IMR-90 (cell line): ENCODE data around the gene ATP10A. TPM values are rescaled to one million over a fixed set of nuclear protein-coding genes. Genes with fewer than 3 reads are reported as not detected.

Source experiments
- ATAC-seq: fragments of 200-7000 bp; cut with Tn5 transposase; 2 replicates; pipeline ENCODE4 v1.9.1; 2020; ENCODE audit warnings: low read depth, mild to moderate bottlenecking, moderate library complexity
- BruUV-seq: library from RNA; stranded (reverse); fragments of 400-500 nt; replicated peaks from 2 replicates; lab custom pipeline; 2021; lab: Mats Ljungman, UMichigan
- CTCF ChIA-PET: fragments of 300-600 bp; formaldehyde crosslinking; extraction: SDS; loops from one replicate; lab custom pipeline; 2021; ENCODE audit warnings: antibody characterized with exemption; lab: Yijun Ruan, JAX
- POLR2A ChIA-PET: fragments of 300-600 bp; sonication (Branson Sonifier 250); formaldehyde crosslinking; loops from one replicate; lab custom pipeline; 2022; ENCODE audit warnings: antibody characterized with exemption; ENCODE audit not compliant: unreplicated experiment; lab: Charles Lee
- DNase-seq: peaks from one replicate; pipeline ENCODE4 v3.0.0; 2013
- H2AFZ ChIP-seq: replicated peaks from 2 replicates; pipeline ENCODE3; 2013; ENCODE audit warnings: low read length, mild to moderate bottlenecking; ENCODE audit not compliant: poor library complexity
- H2AK5ac ChIP-seq: 2 replicates; pipeline ENCODE4 v1.6.1; 2013; ENCODE audit warnings: low read depth, low read length, inconsistent platforms
- H2AK9ac ChIP-seq: replicated peaks from 2 replicates; pipeline ENCODE3; 2013; ENCODE audit warnings: mild to moderate bottlenecking, low read depth, low read length, moderate library complexity; ENCODE audit not compliant: poor library complexity
- H2BK120ac ChIP-seq: 2 replicates; pipeline ENCODE4 v1.6.1; 2013; ENCODE audit warnings: low read depth, low read length, inconsistent platforms
- H2BK15ac ChIP-seq: 3 replicates; pipeline ENCODE4 v1.6.1; 2013; ENCODE audit warnings: low read depth, low read length, inconsistent platforms
- H2BK20ac ChIP-seq: 2 replicates; pipeline ENCODE4 v1.6.1; 2013; ENCODE audit warnings: low read depth, mild to moderate bottlenecking, inconsistent platforms, low read length, moderate library complexity
- H2BK5ac ChIP-seq: 2 replicates; pipeline ENCODE4 v1.6.1; 2013; ENCODE audit warnings: mild to moderate bottlenecking, low read depth, low read length, inconsistent platforms; ENCODE audit not compliant: poor library complexity, severe bottlenecking
- H3K14ac ChIP-seq: replicated peaks from 2 replicates; pipeline ENCODE4 v1.6.1; 2013; ENCODE audit warnings: low read depth, low read length, inconsistent platforms
- H3K18ac ChIP-seq: 2 replicates; pipeline ENCODE4 v1.6.1; 2013; ENCODE audit warnings: low read depth, low read length, control low read depth
- H3K23ac ChIP-seq: 2 replicates; pipeline ENCODE4 v1.6.1; 2013; ENCODE audit warnings: low read depth, low read length, inconsistent platforms
- H3K27ac ChIP-seq: 2 replicates; pipeline ENCODE4 v1.5.1; 2013; ENCODE audit warnings: mild to moderate bottlenecking, control low read depth, low read length; ENCODE audit not compliant: insufficient read depth
- H3K27me3 ChIP-seq: 2 replicates; pipeline ENCODE4 v1.6.1; 2013; ENCODE audit warnings: low read length; ENCODE audit not compliant: control insufficient read depth, insufficient read depth
- H3K36me3 ChIP-seq: 2 replicates; pipeline ENCODE4 v1.6.1; 2013; ENCODE audit warnings: low read length, mixed read lengths; ENCODE audit not compliant: control insufficient read depth, insufficient read depth
- H3K4ac ChIP-seq: 2 replicates; pipeline ENCODE4 v1.6.1; 2013; ENCODE audit warnings: low read depth, low read length, inconsistent platforms
- H3K4me1 ChIP-seq: 2 replicates; pipeline ENCODE4 v1.6.1; 2013; ENCODE audit warnings: low read length, mixed read lengths; ENCODE audit not compliant: control insufficient read depth, insufficient read depth
- H3K4me2 ChIP-seq: 2 replicates; pipeline ENCODE4 v1.6.1; 2013; ENCODE audit warnings: low read depth, mild to moderate bottlenecking, control low read depth, low read length, moderate library complexity
- H3K4me3 ChIP-seq: 2 replicates; pipeline ENCODE4 v1.5.1; 2013; ENCODE audit warnings: low read depth, mild to moderate bottlenecking, control low read depth, low read length, moderate library complexity; ENCODE audit not compliant: insufficient read depth
- H3K56ac ChIP-seq: 2 replicates; pipeline ENCODE4 v1.6.1; 2013; ENCODE audit warnings: low read length, inconsistent platforms; ENCODE audit not compliant: insufficient read depth; ENCODE audit errors: extremely low read depth
- H3K79me1 ChIP-seq, 2 experiments: 2 replicates each; pipeline ENCODE4 v1.6.1; 2013; ENCODE audit warnings: low read length in 2 of 2, inconsistent platforms in 1 of 2, low read depth in 1 of 2
- H3K9ac ChIP-seq: 2 replicates; pipeline ENCODE4 v1.6.1; 2013; ENCODE audit warnings: low read depth, low read length, control low read depth
- H3K9me1 ChIP-seq: 2 replicates; pipeline ENCODE4 v1.6.1; 2013; ENCODE audit warnings: low read length, inconsistent platforms; ENCODE audit not compliant: insufficient read depth
- H3K9me3 ChIP-seq: 2 replicates; pipeline ENCODE4 v1.6.1; 2013; ENCODE audit warnings: low read length; ENCODE audit not compliant: control insufficient read depth, insufficient read depth
- H4K20me1 ChIP-seq: 2 replicates; pipeline ENCODE4 v1.6.1; 2013; ENCODE audit warnings: low read length, inconsistent platforms; ENCODE audit not compliant: insufficient read depth
- H4K5ac ChIP-seq: 2 replicates; pipeline ENCODE4 v1.6.1; 2013; ENCODE audit warnings: mild to moderate bottlenecking, low read depth, low read length, control low read depth
- H4K8ac ChIP-seq, 2 experiments: 2 replicates each; pipeline ENCODE4 v1.6.1; 2013; ENCODE audit warnings: low read depth in 2 of 2, low read length in 2 of 2, control low read depth in 1 of 2, inconsistent platforms in 1 of 2
- H4K91ac ChIP-seq: 2 replicates; pipeline ENCODE4 v1.6.1; 2013; ENCODE audit warnings: low read depth, low read length, inconsistent platforms; ENCODE audit not compliant: insufficient read depth
- CEBPB ChIP-seq: IDR thresholded peaks from 2 replicates; pipeline ENCODE4 v1.6.1; 2012; ENCODE audit warnings: low read depth, low read length, improper control_type of control experiment
- CHD1 ChIP-seq: IDR thresholded peaks from 2 replicates; pipeline ENCODE4 v1.6.1; 2012; ENCODE audit warnings: low read depth, low read length, improper control_type of control experiment
- FOS ChIP-seq: fragments of 150-350 bp; IDR thresholded peaks from 2 replicates; pipeline ENCODE4 v1.6.1; 2016; ENCODE audit warnings: low read depth, low read length
- RCOR1 ChIP-seq: IDR thresholded peaks from 2 replicates; pipeline ENCODE4 v1.6.1; 2012; ENCODE audit warnings: mild to moderate bottlenecking, low read length, improper control_type of control experiment; ENCODE audit not compliant: insufficient replicate concordance
- WGBS, 2 experiments: methylation state at CpG; one replicate each; pipeline versions ENCODE4 v1.1.5 to v1.1.7; 2013; ENCODE audit warnings: missing lambda C conversion rate in 2 of 2; ENCODE audit not compliant: insufficient read length in 1 of 2; ENCODE audit errors: extremely low coverage in 2 of 2; 5-methylcytosine and 5-hydroxymethylcytosine counted together
- dilution Hi-C: fragments of 300-500 bp; cut with HindIII; formaldehyde crosslinking; loops from one replicate; pipeline ENCODE4 v1.14.3; 2018; ENCODE audit warnings: low sequenced_read_pairs; ENCODE audit not compliant: unreplicated experiment
- in situ Hi-C: fragments of 300-500 bp; cut with MboI; formaldehyde crosslinking; loops from 3 replicates; pipeline ENCODE4 v1.14.3; 2019; ENCODE audit warnings: low sequenced_read_pairs, inconsistent platforms, mixed read lengths
- intact Hi-C: fragments of 100-400 bp; cut with micrococcal nuclease; formaldehyde crosslinking; loops from 2 replicates; pipeline ENCODE4 v1.10.0; 2022
- polyA plus RNA-seq, 3 experiments: library from polyadenylated mRNA; depleted of rRNA; stranded (reverse); fragments of >200 nt; gene quantifications; 2 replicates each; pipeline ENCODE4 v1.2.3, GENCODE V29; 2012; ENCODE audit warnings: low replicate concordance in 1 of 3
- total RNA-seq: library from RNA; depleted of rRNA; stranded (reverse); fragments of >200 nt; gene quantifications from 2 replicates; pipeline ENCODE4 v1.2.3, GENCODE V29; 2012
- TF ChIP-seq, protein P1 (sequence below): fragments of 150-350 bp; IDR thresholded peaks from 2 replicates; pipeline ENCODE4 v1.6.1; 2016; ENCODE audit warnings: low read depth, mild to moderate bottlenecking, low read length, moderate library complexity, borderline replicate concordance
- TF ChIP-seq, protein P2 (sequence below): fragments of 150-350 bp; IDR thresholded peaks from 2 replicates; pipeline ENCODE4 v1.6.1; 2017; ENCODE audit warnings: mild to moderate bottlenecking, antibody characterized with exemption, low read length, low read depth

The ATP10A gene
- total and polyA plus RNA-seq, 2 of the 4 experiments (the other 2 are of a cell fraction), result 13.8 to 16.0 TPM

DNA sequence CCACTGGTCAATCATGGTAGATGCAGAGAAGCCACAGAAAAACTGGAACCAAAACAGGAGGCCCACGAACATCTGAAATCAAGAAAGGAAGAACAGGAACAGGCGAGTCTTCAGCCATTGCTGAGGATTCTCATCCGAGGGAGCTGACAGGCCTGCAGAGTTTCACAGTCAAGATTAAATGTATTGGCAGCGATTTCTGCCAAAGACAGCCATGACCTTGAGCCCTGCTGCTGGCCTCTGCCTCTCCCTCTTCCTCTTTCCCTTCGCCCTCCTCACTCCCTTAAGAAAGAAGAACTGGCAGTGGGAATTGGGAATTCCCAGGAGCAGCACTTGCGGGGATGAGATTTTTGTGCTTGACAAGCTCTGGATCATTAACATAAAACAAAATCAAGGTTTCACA is 179.7 kb downstream of the ATP10A start:
- in situ Hi-C loops, result no loop called here

More for the DNA sequence above, 179.7 kb downstream of the ATP10A start:
- Histone ChIP-seq H3K4ac (no peak overlapping the region), H2AK5ac (no peak overlapping the region), H3K9me1 (peaks cover 9% of the 10 kb centered on the region; the same call in 1 of the 2 replicates), H3K27me3 (no peaks in the 10 kb centered on the region), H3K36me3 (peaks cover 17% of the 10 kb centered on the region; the same call in 1 of the 2 replicates), H3K4me1 (peaks cover 3% of the 10 kb centered on the region), H2BK120ac (no peak overlapping the region), H3K4me3 (no peak overlapping the region), H4K91ac (no peak overlapping the region), H3K9ac (no peak overlapping the region), H3K27ac (no peak overlapping the region), H3K18ac (no peak overlapping the region), H3K79me1 (0 out of 4 replicates have a peak, but pooled peaks cover 0 to 5% of the 10 kb centered on the region in 2 experiments), H3K23ac (no peak overlapping the region), H3K9me3 (no peaks in the 10 kb centered on the region), H2BK15ac (no peak overlapping the region), H3K14ac (no peak overlapping the region), H4K20me1 (no peaks in the 10 kb centered on the region), H4K5ac (no peak overlapping the region), H2BK5ac (no peak overlapping the region), H2AK9ac (no peak overlapping the region), H3K4me2 (no peak overlapping the region), H2AFZ (no peak overlapping the region), H2BK20ac (no peak overlapping the region), H4K8ac (no peak overlapping the region), H3K56ac (no peak overlapping the region)
- WGBS, 2 experiments, result no CpG with 5 or more reads among the region's 6 CpGs
- ChIA-PET CTCF (no interaction called here), POLR2A (no interaction called here)
- no peak for DNase-seq
- intact Hi-C loops (no loop called here), dilution Hi-C loops (no loop called here)
- TF ChIP-seq RCOR1 (no peak), CEBPB (no peak), FOS (no peak), CHD1 (no peak)
- TF ChIP-seq, protein P1, sequence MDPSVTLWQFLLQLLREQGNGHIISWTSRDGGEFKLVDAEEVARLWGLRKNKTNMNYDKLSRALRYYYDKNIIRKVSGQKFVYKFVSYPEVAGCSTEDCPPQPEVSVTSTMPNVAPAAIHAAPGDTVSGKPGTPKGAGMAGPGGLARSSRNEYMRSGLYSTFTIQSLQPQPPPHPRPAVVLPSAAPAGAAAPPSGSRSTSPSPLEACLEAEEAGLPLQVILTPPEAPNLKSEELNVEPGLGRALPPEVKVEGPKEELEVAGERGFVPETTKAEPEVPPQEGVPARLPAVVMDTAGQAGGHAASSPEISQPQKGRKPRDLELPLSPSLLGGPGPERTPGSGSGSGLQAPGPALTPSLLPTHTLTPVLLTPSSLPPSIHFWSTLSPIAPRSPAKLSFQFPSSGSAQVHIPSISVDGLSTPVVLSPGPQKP, result no peak
- TF ChIP-seq, protein P2, sequence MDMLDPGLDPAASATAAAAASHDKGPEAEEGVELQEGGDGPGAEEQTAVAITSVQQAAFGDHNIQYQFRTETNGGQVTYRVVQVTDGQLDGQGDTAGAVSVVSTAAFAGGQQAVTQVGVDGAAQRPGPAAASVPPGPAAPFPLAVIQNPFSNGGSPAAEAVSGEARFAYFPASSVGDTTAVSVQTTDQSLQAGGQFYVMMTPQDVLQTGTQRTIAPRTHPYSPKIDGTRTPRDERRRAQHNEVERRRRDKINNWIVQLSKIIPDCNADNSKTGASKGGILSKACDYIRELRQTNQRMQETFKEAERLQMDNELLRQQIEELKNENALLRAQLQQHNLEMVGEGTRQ, result no peak
- no TSS peak for BruUV-seq
- no peak for ATAC-seq
